HuH-7 (cell line): ENCODE results near the gene SCN2B.

ENCODE experiments used
- DNase-seq: peaks from one replicate; pipeline ENCODE4 v3.0.0; 2011; ENCODE audit warnings: low spot score

The SCN2B gene

DNA sequence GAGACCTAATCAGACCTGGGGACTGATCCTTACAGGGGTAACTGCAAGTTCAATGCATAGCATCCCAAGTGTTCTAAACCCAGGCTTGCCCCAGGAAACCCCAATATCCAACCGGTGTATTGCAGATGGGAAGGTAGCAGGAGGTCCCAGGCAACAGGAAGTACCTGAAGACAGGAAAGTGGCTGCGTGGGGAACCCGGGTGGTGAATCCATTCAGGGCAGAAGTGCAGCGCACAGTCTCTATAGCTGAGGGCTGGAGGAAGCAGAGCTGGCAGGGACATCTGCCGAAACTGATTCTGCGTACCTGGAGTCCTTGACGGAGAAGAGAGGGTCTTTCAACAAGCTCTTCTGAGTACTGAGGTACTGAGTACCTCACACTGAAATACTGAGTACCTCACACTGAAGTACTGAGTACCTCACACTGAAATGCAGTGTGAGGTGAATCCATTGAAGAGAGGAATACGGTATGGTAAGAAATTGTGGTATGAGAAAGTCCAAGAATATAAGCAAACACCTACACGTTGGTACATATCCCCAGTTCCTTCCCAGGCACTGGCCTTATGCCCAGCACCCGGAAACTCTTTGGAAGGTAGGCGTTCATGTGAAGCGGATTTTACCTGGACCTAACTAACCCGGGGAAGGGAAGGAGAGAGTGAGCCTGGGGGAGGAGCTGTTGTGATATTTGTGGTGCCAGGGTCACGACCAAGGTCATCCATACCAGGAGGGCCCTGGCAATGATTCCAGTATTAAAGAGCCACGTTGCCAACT is 43.9 kb downstream of the SCN2B start:
- no peak for DNase-seq

- DNase-seq, result no peak
These were observed 46.8 kb downstream of the SCN2B start for GRCh38 chr11:118129471-118130172.

DNA sequence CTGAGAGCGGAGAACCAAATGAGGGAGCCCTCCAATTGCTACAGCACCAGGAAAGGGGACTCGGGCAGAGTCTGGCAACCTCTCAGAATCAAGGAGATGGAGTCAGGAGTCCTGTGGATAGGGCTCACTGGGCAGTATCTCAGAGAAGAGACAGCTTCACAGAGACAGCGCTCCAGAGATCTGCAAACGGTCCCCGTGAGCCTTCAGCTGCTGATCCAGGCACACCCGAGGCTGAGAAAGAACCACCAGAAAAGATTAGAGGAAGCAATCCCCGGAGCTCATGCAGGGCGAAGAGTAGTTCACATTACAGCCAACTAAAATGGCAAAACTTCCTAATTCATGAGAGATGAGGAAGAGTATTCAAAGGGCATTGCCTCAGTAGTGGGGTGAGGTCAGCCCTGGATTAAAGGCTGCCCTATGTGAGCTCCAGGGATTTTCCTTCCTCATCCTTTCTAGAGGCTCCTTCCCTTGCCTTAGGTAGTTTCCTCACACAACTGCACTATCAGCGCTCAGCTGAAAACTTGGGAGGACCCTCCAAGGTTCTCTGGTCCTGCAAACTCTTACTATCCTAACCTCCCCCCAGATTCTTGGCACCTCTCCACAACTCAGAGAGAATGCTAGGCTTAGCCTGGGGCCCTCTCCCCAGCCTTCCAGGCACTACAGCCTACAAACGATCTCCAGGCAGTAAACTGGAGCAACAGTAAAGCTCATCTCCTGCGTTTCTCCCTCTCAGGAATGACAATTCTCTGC is 47.5 kb downstream of the SCN2B start:
- DNase-seq, result no peak

DNA sequence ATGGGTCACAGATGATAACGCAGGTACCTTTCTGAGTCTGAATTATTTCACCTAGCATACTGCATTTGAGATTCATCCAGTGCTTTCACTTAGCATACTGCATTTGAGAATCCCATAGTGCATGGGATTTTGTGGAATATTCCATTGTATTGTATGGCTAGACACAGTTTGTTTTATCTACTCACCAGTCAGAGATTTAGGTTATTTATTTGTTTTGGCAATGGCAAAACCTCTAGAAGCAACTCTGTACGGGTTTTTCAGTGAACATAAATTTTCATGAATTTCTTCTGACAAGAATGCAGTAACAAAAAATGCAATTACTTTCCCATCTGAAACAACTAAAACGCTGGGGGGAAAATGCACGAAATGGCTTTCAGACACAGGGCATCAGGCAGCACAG is 48.1 kb downstream of the SCN2B start:
- no peak for DNase-seq

- no peak for DNase-seq
These were observed 50.2 kb downstream of the SCN2B start for GRCh38 chr11:118126082-118126838.

GRCh38 chr11:118124929-118125535 is 51.4 kb downstream of the SCN2B start:
- DNase-seq, result no peak

DNA sequence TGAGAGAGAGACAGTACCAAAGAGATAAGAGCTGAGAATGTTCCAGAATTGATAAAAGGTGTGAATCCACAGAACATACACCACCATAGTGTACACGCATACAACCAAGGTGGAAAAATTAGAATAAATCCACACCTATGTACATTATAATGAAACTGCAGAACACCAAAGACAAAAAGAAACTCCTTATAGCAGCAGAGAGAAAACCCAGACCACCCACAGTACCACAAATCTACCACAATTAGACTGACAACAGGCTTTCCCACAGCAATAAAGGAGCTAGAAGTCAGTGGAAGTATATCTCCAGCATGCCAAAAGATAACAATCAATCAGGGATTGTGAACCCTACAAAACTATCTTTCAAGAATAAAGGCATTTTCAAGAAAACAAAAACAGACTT is 55.6 kb downstream of the SCN2B start:
- DNase-seq, result no peak

GRCh38 chr11:118117790-118118601 is 58.4 kb downstream of the SCN2B start:
- no peak for DNase-seq

GRCh38 chr11:118115048-118115447 is 61.4 kb downstream of the SCN2B start:
- DNase-seq, result no peak

DNA sequence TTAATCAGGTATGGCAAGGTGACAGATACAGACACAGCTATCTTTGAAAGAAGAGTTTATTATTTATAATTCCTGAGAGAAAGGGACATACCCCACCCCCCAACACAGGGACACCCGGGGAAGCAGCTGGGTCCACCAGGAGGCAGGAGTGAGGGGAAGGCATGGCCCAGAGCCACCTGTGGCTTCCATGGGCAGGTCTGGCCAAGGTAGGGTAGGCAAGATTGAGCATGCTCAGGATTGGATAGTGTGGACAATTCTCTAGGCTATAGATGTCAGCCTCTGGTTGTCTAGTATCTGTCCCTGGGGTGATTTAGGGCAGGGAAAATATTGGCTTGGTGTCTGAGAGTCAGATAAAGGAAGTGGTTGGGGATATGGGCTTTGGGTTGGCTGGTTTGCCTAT is 62.2 kb downstream of the SCN2B start:
- DNase-seq, result no peak

GRCh38 chr11:118112711-118113430 is 63.6 kb downstream of the SCN2B start:
- DNase-seq, result no peak
